Endothelial cell of umbilical vein (primary cell): ENCODE results near the gene DAP. TPM values are rescaled to one million over a fixed set of nuclear protein-coding genes. Genes with fewer than 3 reads are reported as not detected.

Experiments used
- BruUV-seq: library from RNA; stranded (reverse); fragments of 400-500 nt; replicated peaks from 2 replicates; lab custom pipeline; 2021; lab: Mats Ljungman, UMichigan
- CTCF ChIA-PET: fragments of 300-600, 350-600 bp; sonication (Branson Sonifier 250); formaldehyde crosslinking; loops from one replicate; lab custom pipeline; 2021; ENCODE audit warnings: antibody characterized with exemption, inconsistent platforms; lab: Charles Lee
- POLR2A ChIA-PET: fragments of 300-600, 350-600 bp; sonication (Branson Sonifier 250); formaldehyde crosslinking; loops from one replicate; lab custom pipeline; 2021; ENCODE audit warnings: antibody characterized with exemption, inconsistent platforms; lab: Charles Lee
- DNase-seq: peaks from one replicate; pipeline ENCODE4 v3.0.0-alpha.2; 2011; ENCODE audit warnings: low read depth, low spot score
- FAIRE-seq: peaks from 2 replicates; lab custom pipeline; 2011; peaks lifted over from hg19 to GRCh38; lab: Jason Lieb, UNC
- H2AFZ ChIP-seq: 2 replicates; pipeline ENCODE4 v1.6.0; 2012; ENCODE audit warnings: low read depth, low read length, control low read depth, inconsistent platforms
- H3K27ac ChIP-seq: 2 replicates; pipeline ENCODE4 v1.5.1; 2011; ENCODE audit warnings: low read depth, mild to moderate bottlenecking, control low read depth, low read length, moderate library complexity; ENCODE audit not compliant: insufficient read depth
- H3K27me3 ChIP-seq, 2 experiments: 2 replicates each; pipeline versions ENCODE4 v1.6.0 to v1.6.1; 2011; ENCODE audit warnings: low read length in 2 of 2, mixed read lengths in 1 of 2; ENCODE audit not compliant: control insufficient read depth in 2 of 2, insufficient read depth in 2 of 2
- H3K36me3 ChIP-seq, 2 experiments: 2 replicates in 1 of 2; 3 replicates in 1 of 2; pipeline ENCODE4 v1.5.1; 2011; ENCODE audit warnings: low read length in 2 of 2, mild to moderate bottlenecking in 1 of 2, moderate library complexity in 1 of 2; ENCODE audit not compliant: control insufficient read depth in 2 of 2, insufficient read depth in 2 of 2; ENCODE audit errors: extremely low read depth in 1 of 2
- H3K4me1 ChIP-seq: 3 replicates; pipeline ENCODE4 v1.5.1; 2011; ENCODE audit warnings: mild to moderate bottlenecking, low read length; ENCODE audit not compliant: control insufficient read depth, insufficient read depth; ENCODE audit errors: extremely low read depth
- H3K4me2 ChIP-seq: 2 replicates; pipeline ENCODE4 v1.6.1; 2011; ENCODE audit warnings: low read length, control low read depth, mixed read lengths; ENCODE audit not compliant: insufficient read depth
- H3K4me3 ChIP-seq, 3 experiments: fragments of 200-600 bp in 1 of 3; sonication (generic), shearing (Covaris generic) in 1 of 3; replicated peaks in 1 of 3; 2 replicates each; pipeline ENCODE4 v1.5.1; 2011 to 2016; ENCODE audit warnings: control low read depth in 3 of 3, low read length in 3 of 3, mild to moderate bottlenecking in 2 of 3, inconsistent platforms in 1 of 3, low read depth in 1 of 3, moderate library complexity in 1 of 3; ENCODE audit not compliant: insufficient read depth in 1 of 3
- H3K79me2 ChIP-seq: 2 replicates; pipeline ENCODE4 v1.6.0; 2012; ENCODE audit warnings: low read length, inconsistent platforms; ENCODE audit not compliant: control insufficient read depth, insufficient read depth
- H3K9ac ChIP-seq: replicated peaks from 2 replicates; pipeline ENCODE3; 2011; ENCODE audit warnings: low read length, control low read depth; ENCODE audit not compliant: insufficient read depth; ENCODE audit errors: extremely low read depth
- H3K9me1 ChIP-seq: replicated peaks from 3 replicates; pipeline ENCODE4 v1.6.0; 2011; ENCODE audit warnings: mild to moderate bottlenecking, low read length; ENCODE audit not compliant: control insufficient read depth, insufficient read depth; ENCODE audit errors: extremely low read depth
- H3K9me3 ChIP-seq: replicated peaks from 2 replicates; pipeline ENCODE4 v1.5.1; 2012; ENCODE audit warnings: low read length, inconsistent platforms; ENCODE audit not compliant: control insufficient read depth, insufficient read depth
- H4K20me1 ChIP-seq: replicated peaks from 2 replicates; pipeline ENCODE3; 2011; ENCODE audit warnings: mild to moderate bottlenecking, low read length; ENCODE audit not compliant: control insufficient read depth, insufficient read depth; ENCODE audit errors: extremely low read depth
- EZH2 ChIP-seq: IDR thresholded peaks from 2 replicates; pipeline ENCODE4 v1.6.1; 2012; ENCODE audit warnings: borderline replicate concordance, low read depth, mild to moderate bottlenecking, moderate library complexity, low read length, inconsistent platforms; ENCODE audit not compliant: severe bottlenecking
- FOS ChIP-seq: IDR thresholded peaks from 2 replicates; pipeline ENCODE4 v1.6.1; 2011; ENCODE audit warnings: mild to moderate bottlenecking, low read length, moderate library complexity, borderline replicate concordance; ENCODE audit not compliant: insufficient read depth
- GATA2 ChIP-seq: IDR thresholded peaks from 2 replicates; pipeline ENCODE4 v1.7.0; 2011; ENCODE audit warnings: low read depth, mild to moderate bottlenecking, moderate library complexity, mixed read lengths, low read length; ENCODE audit not compliant: insufficient read length, insufficient read depth
- MYC ChIP-seq: IDR thresholded peaks from one replicate; pipeline ENCODE4 v1.6.1; 2011; ENCODE audit warnings: mild to moderate bottlenecking, low read depth, low read length
- POLR2A ChIP-seq: IDR thresholded peaks from 2 replicates; pipeline ENCODE4 v1.6.1; 2012; ENCODE audit warnings: low read depth, mild to moderate bottlenecking, control low read depth, low read length
- POLR2AphosphoS5 ChIP-seq: IDR thresholded peaks from 2 replicates; pipeline ENCODE4 v1.6.1; 2012; ENCODE audit warnings: low read depth, mild to moderate bottlenecking, control low read depth, low read length, moderate library complexity; ENCODE audit not compliant: insufficient read depth
- dilution Hi-C: fragments of 300-500 bp; cut with MboI; formaldehyde crosslinking; loops from one replicate; pipeline ENCODE4 v1.15.0; 2019; ENCODE audit warnings: low sequenced_read_pairs; ENCODE audit not compliant: extremely low pct_ligation_motif_present
- intact Hi-C: fragments of 100-400 bp; cut with micrococcal nuclease; formaldehyde crosslinking; loops from one replicate; pipeline ENCODE4 v1.10.0; 2022
- polyA plus RNA-seq, 4 experiments: library from polyadenylated mRNA; depleted of rRNA in 3 of 4; stranded (reverse) in 3 of 4; unstranded in 1 of 4; fragments of >200 nt; gene quantifications; 2 replicates each; pipeline versions ENCODE4 v1.2.1 to v1.2.3, GENCODE V29; 2011 to 2012; ENCODE audit warnings: missing spikeins in 1 of 4
- total RNA-seq: library from RNA; stranded (reverse); gene quantifications from 2 replicates; pipeline ENCODE4 v1.2.3, GENCODE V29; 2021
- TF ChIP-seq, protein P1 (sequence below), 2 donors: IDR thresholded peaks; 1 replicate in 1 of 2; 2 replicates in 1 of 2; pipeline ENCODE4 v1.5.1; 2011; ENCODE audit warnings: low read length in 2 of 2, mild to moderate bottlenecking in 2 of 2, moderate library complexity in 2 of 2, control low read depth in 1 of 2, inconsistent platforms in 1 of 2, low read depth in 1 of 2; ENCODE audit not compliant: insufficient read depth in 1 of 2; ENCODE audit errors: extremely low read depth in 1 of 2
- TF ChIP-seq, protein P2 (sequence below): IDR thresholded peaks from 2 replicates; pipeline ENCODE4 v1.6.1; 2011; ENCODE audit not compliant: insufficient read depth, insufficient read length

DAP gene
- total and polyA plus RNA-seq, 2 donors (not counting 3 experiments of a cell fraction or from before 2014, with no cell fraction given), result 79.8 to 188 TPM

DNA sequence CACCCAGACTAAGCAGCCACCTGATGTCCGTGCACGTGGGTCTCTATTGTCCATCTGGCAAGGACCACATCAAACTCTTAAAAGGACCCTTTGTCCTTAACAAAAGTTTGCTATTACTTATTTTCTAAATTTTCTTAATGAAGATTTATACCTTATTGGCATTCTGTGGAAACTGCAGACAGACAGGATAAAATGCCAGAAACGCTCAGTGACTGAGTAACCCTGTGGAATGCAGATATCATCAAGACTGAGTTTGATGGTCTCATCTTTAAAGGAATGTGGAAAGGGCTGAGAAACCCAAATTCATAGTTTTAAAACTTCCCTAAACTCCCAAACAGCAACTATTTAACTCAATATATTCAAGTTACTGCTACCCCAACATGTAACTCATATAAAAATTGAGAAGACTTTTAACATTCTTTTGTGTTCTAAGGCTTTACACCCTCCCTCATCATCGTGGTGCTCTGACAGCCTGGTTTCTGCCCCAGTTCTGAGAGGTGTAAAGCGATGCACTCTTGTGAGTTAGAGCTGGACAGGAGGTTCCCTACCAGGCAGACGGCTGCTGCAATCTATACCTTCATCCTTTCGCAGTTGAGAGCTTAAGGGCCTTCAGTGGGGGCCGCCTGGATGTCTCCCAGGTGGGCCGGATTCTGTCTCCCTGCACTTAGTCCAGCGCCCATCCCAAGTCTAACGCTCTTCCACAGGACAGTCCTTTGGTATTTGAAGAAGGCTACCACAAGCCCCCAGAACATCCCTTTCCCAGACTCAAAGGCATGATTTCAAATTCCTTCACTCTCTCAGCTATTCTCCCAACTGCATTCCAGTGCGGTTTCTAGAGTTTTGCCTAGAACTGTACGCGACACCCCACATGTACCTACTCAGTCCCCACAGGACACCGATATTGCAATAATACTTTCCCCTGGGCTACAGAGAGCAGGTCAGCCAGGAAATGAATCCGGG lies 68.9 kb downstream of the DAP start:
- DNase-seq, result no peak
- dilution Hi-C loops (no loop called here), intact Hi-C loops (loop anchor here (10.0 kb wide), 2 partner anchors 573 to 803 kb away; no protein-coding TSS in a partner anchor)
- H3K36me3 ChIP-seq, result peaks cover 0 to 5% of the 10 kb centered on the region in 2 experiments
- H3K4me1 ChIP-seq, result peaks cover 15% of the 10 kb centered on the region
- H3K79me2 ChIP-seq, result peaks cover 22% of the 10 kb centered on the region
- ChIA-PET CTCF (interaction anchor here (1.0 to 3.7 kb wide), 3 partner anchors 239 to 1332 kb away, joined by 3 to 22 read pairs (median 3); no protein-coding TSS in a partner anchor), POLR2A (no interaction called here)
- BruUV-seq, result no TSS peak
- no peak overlapping the region for H2AFZ ChIP-seq
- H3K27me3 ChIP-seq, result no peaks in the 10 kb centered on the region
- H3K9me1 ChIP-seq, result no peaks in the 10 kb centered on the region
- H3K27ac ChIP-seq, result no peak overlapping the region
- no peak for FAIRE-seq
- H3K4me2 ChIP-seq, result no peak overlapping the region
- H3K9ac ChIP-seq, result no peak overlapping the region
- no peaks in the 10 kb centered on the region for H3K9me3 ChIP-seq
- H4K20me1 ChIP-seq, result no peaks in the 10 kb centered on the region
- no peak overlapping the region for H3K4me3 ChIP-seq
- TF ChIP-seq FOS, result no peak
- TF ChIP-seq MYC, result no peak
- no peak for TF ChIP-seq POLR2A

DNA sequence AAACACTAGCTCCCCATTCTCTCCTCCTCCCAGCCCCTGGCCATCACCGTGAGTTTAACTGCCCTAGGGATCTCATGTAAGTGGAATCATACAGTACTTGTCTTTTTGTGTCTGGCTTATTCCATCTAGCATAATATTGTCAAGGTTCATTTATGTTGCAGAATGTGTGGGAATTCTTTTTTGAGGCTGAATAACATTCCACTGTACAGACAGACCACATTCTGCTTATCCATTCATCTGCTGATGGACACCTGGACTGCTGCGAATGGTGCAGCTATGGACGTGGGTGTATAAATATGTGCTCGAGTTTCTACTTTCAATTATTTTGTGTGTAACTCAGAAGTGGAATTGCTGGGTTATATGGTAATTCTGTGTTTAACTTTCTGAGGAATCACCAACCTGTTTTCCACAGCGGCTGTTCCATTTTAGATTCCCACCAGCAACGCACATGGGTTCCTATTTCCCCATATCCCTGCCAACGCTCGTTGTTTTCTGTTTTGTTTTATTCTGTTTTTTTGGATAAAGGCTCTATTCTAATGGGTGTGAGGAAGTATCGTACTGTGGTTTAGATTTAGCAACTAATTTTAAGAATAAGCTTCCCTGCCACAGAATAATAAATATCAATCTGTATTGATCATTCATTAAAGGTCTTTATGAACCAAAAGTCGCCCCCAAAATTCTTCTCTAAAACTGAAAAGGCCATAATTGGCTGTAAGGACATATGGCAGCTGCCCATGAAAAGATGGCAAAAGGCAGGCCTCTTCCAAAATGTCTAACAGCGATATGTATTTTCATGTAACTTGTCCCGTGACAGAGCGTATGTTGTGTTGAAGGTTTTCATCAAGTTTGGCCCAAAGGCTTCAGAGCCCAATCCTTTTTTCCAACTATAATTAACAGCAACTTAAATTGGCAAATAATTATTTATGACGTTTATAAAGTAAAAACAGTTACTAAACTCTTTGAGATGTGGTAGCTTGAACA lies 70.3 kb downstream of the DAP start:
- dilution Hi-C loops, result no loop called here
- Histone ChIP-seq H3K4me2 (no peak overlapping the region), H3K9me3 (no peaks in the 10 kb centered on the region), H3K79me2 (peaks cover 22% of the 10 kb centered on the region), H3K9ac (no peak overlapping the region), H3K27me3 (no peaks in the 10 kb centered on the region), H4K20me1 (no peaks in the 10 kb centered on the region), H3K4me3 (no peak overlapping the region), H3K36me3 (peaks cover 0 to 5% of the 10 kb centered on the region in 2 experiments), H3K4me1 (peaks cover 7% of the 10 kb centered on the region), H3K9me1 (no peaks in the 10 kb centered on the region), H2AFZ (no peak overlapping the region), H3K27ac (no peak overlapping the region)
- ChIA-PET CTCF (interaction anchor here (0.8 to 1.6 kb wide), 6 partner anchors 65 to 1333 kb away, joined by 3 to 14 read pairs (median 3); no protein-coding TSS in a partner anchor), POLR2A (no interaction called here)
- FAIRE-seq (no peak), DNase-seq (no peak)
- TF ChIP-seq POLR2AphosphoS5 (no peak), EZH2 (no peak), GATA2 (no peak), MYC (no peak), FOS (no peak), POLR2A (no peak)
- TF ChIP-seq, protein P1, sequence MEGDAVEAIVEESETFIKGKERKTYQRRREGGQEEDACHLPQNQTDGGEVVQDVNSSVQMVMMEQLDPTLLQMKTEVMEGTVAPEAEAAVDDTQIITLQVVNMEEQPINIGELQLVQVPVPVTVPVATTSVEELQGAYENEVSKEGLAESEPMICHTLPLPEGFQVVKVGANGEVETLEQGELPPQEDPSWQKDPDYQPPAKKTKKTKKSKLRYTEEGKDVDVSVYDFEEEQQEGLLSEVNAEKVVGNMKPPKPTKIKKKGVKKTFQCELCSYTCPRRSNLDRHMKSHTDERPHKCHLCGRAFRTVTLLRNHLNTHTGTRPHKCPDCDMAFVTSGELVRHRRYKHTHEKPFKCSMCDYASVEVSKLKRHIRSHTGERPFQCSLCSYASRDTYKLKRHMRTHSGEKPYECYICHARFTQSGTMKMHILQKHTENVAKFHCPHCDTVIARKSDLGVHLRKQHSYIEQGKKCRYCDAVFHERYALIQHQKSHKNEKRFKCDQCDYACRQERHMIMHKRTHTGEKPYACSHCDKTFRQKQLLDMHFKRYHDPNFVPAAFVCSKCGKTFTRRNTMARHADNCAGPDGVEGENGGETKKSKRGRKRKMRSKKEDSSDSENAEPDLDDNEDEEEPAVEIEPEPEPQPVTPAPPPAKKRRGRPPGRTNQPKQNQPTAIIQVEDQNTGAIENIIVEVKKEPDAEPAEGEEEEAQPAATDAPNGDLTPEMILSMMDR (IDR thresholded peaks at IDR 0.05; ENCODE audit: extremely low read depth in 1 of 2, insufficient read depth in 1 of 2, low read depth in 1 of 2, low read length in 2 of 2), result no peak
- TF ChIP-seq, protein P2, sequence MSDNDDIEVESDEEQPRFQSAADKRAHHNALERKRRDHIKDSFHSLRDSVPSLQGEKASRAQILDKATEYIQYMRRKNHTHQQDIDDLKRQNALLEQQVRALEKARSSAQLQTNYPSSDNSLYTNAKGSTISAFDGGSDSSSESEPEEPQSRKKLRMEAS, result no peak
- intact Hi-C loops, result loop anchor here (10.0 kb wide), 2 partner anchors 574 to 804 kb away; no protein-coding TSS in a partner anchor
- no TSS peak for BruUV-seq
